ENCODE results near the gene PPM1L. TPM values are rescaled to one million over a fixed set of nuclear protein-coding genes. Genes with fewer than 3 reads are reported as not detected.
"Not testable (repeated sequence)": the region's sequence is repeated elsewhere in the genome, so short reads cannot be mapped to it uniquely, and the experiment has no call there.

Gene PPM1L
- total RNA-seq, 1 donor from 2014 or later: 14.2 TPM

DNA sequence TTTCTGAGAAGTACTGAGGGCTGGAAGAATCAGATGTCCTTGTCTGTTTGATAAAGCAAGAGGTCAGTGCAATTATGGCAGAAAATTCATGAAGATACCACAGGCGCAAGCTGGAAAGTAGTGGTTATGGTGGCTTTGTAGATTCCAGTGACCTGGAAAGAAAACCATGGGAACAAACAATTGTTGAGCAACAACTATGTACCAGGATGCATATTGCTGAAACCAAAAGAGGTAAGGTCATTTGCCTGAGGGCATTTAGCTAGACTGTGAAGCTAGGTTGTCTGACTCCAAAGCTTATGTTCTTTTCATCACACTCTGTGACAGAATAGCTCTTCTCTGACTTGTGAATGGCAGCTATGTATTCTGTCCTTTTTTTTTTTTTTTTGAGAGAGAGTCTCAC, 275.1 kb downstream of the PPM1L start:
- no peaks in the 10 kb centered on the region for H3K4me1 ChIP-seq
- H3K27me3 ChIP-seq: no peaks in the 10 kb centered on the region
- DNase-seq (ENCODE audit: extremely low spot score in 2 of 2): no peak
- intact Hi-C loops (cut with DNase I): no loop called here
- no peaks in the 10 kb centered on the region for H3K9me3 ChIP-seq
- no peaks in the 10 kb centered on the region for H3K36me3 ChIP-seq
- no peak overlapping the region for H3K4me3 ChIP-seq
- no peak overlapping the region for H3K27ac ChIP-seq
- no peak for TF ChIP-seq POLR2A (IDR thresholded peaks at IDR 0.05)

DNA sequence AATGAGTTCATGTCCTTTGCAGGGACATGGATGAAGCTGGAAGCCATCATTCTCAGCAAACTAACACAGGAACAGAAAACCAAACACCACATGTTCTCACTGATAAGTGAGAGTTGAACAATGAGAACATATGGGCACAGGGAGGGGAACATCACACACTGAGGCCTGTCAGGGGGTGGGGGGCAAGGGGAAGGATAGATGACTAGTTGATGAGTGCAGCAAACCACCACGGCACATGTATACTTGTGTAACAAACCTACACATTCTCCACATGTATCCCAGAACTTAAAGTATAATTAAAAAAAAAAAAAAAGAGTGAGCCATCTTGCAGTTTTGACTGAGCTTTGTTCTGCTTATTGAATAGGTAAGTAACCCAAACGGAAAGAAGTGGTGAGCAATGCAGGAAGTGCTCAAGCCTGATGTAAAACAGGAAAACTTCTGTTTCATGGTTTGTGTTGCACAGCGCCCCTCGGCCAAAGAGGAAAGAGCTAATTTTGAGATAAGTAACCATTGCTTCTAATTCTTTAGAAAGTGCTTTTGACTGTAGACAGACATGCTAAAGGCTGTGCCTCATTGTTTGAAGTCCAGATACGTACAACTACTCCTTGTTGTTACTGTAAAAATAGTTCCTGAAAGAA, 279.0 kb downstream of the PPM1L start:
- DNase-seq (ENCODE audit: extremely low spot score in 2 of 2); H3K27ac ChIP-seq; H3K4me3 ChIP-seq; H3K27me3 ChIP-seq; H3K9me3 ChIP-seq; intact Hi-C loops (cut with DNase I); H3K36me3 ChIP-seq; H3K4me1 ChIP-seq: not testable (repeated sequence)

DNA sequence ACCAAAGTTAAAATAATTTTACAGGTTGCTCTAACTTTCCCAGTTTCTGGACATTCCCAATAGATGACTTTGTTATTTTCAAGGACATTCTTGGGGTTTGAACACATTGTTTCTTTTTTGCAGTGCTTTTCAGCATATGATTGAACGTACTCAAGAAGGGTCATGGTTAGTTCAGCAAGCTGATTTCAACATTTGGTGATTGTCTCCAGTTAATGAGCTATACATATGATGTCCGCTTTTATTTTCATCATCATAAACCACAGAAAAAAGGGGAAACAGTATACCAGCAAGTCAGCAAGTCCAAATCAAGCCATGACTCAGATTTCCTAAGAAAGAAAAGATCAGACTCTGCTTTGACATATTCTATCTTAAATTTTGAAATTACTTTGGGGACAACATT, 279.7 kb downstream of the PPM1L start:
- Histone ChIP-seq H3K9me3 (no peaks in the 10 kb centered on the region), H3K27me3 (no peaks in the 10 kb centered on the region), H3K27ac (no peak overlapping the region), H3K4me1 (no peaks in the 10 kb centered on the region), H3K36me3 (no peaks in the 10 kb centered on the region), H3K4me3 (no peak overlapping the region)
- intact Hi-C loops (cut with DNase I): no loop called here
- DNase-seq (ENCODE audit: extremely low spot score in 2 of 2): no peak
- TF ChIP-seq POLR2AphosphoS5 (IDR thresholded peaks at IDR 0.05; ENCODE audit: insufficient read depth in 1 of 2, low read depth in 1 of 2) (no peak), POLR2A (IDR thresholded peaks at IDR 0.05) (no peak)
- TF ChIP-seq, protein P1, sequence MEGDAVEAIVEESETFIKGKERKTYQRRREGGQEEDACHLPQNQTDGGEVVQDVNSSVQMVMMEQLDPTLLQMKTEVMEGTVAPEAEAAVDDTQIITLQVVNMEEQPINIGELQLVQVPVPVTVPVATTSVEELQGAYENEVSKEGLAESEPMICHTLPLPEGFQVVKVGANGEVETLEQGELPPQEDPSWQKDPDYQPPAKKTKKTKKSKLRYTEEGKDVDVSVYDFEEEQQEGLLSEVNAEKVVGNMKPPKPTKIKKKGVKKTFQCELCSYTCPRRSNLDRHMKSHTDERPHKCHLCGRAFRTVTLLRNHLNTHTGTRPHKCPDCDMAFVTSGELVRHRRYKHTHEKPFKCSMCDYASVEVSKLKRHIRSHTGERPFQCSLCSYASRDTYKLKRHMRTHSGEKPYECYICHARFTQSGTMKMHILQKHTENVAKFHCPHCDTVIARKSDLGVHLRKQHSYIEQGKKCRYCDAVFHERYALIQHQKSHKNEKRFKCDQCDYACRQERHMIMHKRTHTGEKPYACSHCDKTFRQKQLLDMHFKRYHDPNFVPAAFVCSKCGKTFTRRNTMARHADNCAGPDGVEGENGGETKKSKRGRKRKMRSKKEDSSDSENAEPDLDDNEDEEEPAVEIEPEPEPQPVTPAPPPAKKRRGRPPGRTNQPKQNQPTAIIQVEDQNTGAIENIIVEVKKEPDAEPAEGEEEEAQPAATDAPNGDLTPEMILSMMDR (IDR thresholded peaks at IDR 0.05): no peak

DNA sequence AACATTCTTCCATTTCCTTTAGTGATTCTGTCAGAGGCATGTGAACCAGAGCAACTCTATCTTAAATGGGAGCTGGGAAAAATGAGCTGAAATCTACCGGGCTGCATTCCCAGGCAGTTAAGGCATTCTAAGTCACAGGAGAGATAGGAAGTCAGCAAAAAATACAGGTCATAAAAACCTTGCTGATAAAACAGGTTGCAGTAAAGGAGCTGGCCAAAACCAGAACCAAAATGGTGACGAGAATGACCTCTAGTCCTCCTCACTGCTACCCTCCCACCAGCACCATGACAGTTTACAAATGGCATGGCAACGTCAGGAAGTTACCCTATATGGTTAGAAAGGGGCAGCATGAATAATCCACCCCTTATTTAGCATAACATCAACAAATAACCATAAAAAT, 282.7 kb downstream of the PPM1L start:
- Histone ChIP-seq H3K36me3 (no peaks in the 10 kb centered on the region), H3K27ac (no peak overlapping the region), H3K9me3 (no peaks in the 10 kb centered on the region), H3K27me3 (no peaks in the 10 kb centered on the region), H3K4me1 (no peaks in the 10 kb centered on the region), H3K4me3 (no peak overlapping the region)
- intact Hi-C loops (cut with DNase I): no loop called here
- no peak for DNase-seq (ENCODE audit: extremely low spot score in 2 of 2)
- no peak for TF ChIP-seq POLR2AphosphoS5 (IDR thresholded peaks at IDR 0.05; ENCODE audit: insufficient read depth in 1 of 2, low read depth in 1 of 2)
- TF ChIP-seq, protein P1 (IDR thresholded peaks at IDR 0.05): no peak
- no peak for TF ChIP-seq POLR2A (IDR thresholded peaks at IDR 0.05)

DNA sequence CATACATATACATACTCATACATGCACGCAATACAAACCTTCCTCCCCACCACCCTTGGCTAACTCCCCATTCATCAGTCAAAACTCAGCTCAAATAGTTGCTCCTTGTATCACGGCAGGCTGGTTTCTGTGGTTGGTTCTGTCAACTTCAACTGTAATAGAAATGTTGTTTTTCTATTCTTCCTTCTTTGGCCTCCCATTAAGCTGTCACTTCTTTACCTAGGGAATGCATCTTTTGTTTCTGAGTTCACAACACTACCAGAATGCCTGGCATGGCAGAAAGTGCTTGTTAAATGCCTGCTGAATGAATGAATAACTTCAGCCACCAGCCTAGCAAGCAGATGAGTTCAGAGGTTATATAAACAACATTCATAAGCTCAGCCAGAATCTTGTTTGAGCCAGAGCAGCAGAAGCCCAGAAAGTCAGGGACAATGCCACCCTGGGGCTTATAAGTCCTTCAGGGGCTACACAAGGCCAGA, 286.0 kb downstream of the PPM1L start:
- intact Hi-C loops (cut with DNase I): no loop called here
- Histone ChIP-seq H3K36me3 (no peaks in the 10 kb centered on the region), H3K27me3 (no peaks in the 10 kb centered on the region), H3K4me1 (no peaks in the 10 kb centered on the region), H3K9me3 (no peaks in the 10 kb centered on the region), H3K4me3 (no peak overlapping the region), H3K27ac (no peak overlapping the region)
- no peak for DNase-seq (ENCODE audit: extremely low spot score in 2 of 2)
- TF ChIP-seq POLR2A (IDR thresholded peaks at IDR 0.05): no peak
- TF ChIP-seq POLR2AphosphoS5 (IDR thresholded peaks at IDR 0.05; ENCODE audit: insufficient read depth in 1 of 2, low read depth in 1 of 2): no peak
- TF ChIP-seq, protein P1 (IDR thresholded peaks at IDR 0.05): no peak

DNA sequence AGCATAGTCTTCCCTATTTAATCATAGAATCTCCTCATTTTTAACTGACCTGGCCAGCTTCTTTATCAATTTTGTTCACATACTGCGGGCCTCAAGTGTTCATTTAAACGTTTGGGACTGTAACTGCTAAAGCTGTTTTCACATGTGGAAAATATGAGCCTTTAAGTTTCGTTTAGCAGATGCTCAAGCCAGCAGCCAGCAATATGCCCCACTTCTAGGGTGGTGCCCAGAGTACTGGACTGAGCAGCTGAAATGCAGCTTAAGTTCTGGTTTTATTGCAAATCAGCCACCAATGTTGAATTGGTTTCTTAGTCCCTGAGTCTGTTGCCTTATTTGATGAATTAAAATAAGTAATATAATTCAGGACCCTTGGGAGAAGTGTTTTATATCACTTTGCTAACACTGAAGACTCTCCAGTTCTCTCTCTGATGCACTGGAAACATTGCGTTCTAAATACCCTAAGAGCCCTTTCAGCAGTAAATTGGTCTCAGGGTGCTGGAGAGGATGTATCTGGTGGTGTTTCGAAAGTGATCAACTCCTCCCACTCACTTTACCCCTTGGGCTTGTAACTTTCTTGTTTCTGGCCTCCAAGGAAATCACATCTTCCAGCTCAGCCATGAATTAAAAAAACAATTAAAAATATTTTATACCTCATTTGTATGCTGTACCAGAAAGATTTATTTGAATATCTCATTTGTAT, 287.5 kb downstream of the PPM1L start:
- Histone ChIP-seq H3K27me3 (no peaks in the 10 kb centered on the region), H3K27ac (no peak overlapping the region), H3K9me3 (no peaks in the 10 kb centered on the region), H3K4me1 (no peaks in the 10 kb centered on the region), H3K4me3 (no peak overlapping the region), H3K36me3 (no peaks in the 10 kb centered on the region)
- DNase-seq (ENCODE audit: extremely low spot score in 2 of 2): no peak
- intact Hi-C loops (cut with DNase I): no loop called here
- no peak for TF ChIP-seq POLR2AphosphoS5 (IDR thresholded peaks at IDR 0.05; ENCODE audit: insufficient read depth in 1 of 2, low read depth in 1 of 2)
- no peak for TF ChIP-seq POLR2A (IDR thresholded peaks at IDR 0.05)
- TF ChIP-seq, protein P1 (IDR thresholded peaks at IDR 0.05): no peak

Data from vagina (tissue), 2 donors.